HG03066 (cell line): Measurements from ENCODE around the gene ZWILCH.
"Not testable (repeated sequence)": the region's sequence is repeated elsewhere in the genome, so short reads cannot be mapped to it uniquely, and the experiment has no call there.

Experiments
- ATAC-seq: cut with Tn5 transposase; IDR thresholded peaks from one replicate; pipeline ENCODE4 v1.9.1; 2021; ENCODE audit warnings: low read depth; ENCODE audit not compliant: unreplicated experiment

The ZWILCH gene

DNA sequence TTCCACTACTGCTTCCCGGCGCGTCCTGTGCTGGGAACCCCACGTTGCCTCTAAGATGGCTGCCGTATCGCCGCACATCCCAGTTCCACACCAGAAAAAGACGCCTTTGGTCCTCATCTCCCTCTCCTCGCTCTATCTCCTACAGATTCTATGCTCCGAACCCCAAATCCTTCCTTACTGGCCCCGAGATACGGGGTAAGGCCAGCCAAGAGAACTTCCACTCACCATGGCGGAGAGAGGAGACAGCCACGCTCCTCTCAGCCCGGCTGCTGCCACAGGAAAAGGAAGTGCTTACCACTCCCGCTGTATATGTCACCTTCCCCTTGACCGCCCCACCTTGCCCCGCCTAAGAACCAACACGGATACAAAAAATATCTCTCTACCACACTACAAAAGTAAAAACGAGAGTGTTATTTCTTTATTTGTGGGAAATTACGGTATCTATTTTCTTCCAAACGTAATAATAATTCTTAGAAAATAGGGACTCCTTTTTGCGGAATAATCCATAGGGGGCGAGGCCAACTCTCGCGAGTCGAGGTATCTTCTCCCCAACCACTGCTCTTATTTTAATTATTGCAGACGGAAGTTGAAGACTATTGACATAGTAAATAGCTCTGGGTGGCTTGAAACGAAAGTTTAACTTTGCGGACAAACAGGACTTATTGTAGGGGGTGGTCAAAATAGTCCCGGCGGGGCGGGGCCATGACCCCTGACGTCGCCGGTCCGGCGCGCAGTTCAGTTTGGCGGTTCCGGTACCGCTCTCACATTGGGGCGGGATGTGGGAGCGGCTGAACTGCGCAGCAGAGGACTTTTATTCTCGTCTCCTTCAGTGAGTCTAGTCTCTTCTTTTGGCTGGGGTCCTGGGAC, at the start of gene ZWILCH, which contains the start of gene RPL4:
ZWILCH (plus strand) TSS at position 764 of the 867 bp plus-strand sequence; CDS start at position 777, 13 bp downstream.
RPL4 (minus strand) TSS at position 293 of the 867 bp plus-strand sequence; CDS start at position 228, 65 bp downstream.
- peak; percentile 69 for ATAC-seq

DNA sequence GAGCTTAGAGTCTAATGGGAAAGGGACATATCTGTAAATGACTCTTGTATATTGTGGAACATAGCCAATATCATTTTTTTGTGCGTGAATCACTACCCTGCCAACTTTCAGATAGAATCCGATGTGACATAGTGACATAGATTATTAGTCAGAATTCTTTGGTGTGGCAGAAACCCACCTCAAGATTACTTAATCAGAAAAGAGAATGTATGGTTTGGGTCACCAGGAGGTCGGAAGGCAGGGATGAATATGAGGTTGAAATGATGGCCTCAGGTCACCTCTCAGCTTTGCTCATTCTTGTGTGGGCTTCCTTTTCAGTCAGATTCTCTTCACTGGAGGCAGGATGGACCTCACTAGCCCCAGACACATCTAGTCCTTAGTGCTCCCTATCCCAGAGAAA, 48.9 kb upstream of the ZWILCH start:
- no peak for ATAC-seq

DNA sequence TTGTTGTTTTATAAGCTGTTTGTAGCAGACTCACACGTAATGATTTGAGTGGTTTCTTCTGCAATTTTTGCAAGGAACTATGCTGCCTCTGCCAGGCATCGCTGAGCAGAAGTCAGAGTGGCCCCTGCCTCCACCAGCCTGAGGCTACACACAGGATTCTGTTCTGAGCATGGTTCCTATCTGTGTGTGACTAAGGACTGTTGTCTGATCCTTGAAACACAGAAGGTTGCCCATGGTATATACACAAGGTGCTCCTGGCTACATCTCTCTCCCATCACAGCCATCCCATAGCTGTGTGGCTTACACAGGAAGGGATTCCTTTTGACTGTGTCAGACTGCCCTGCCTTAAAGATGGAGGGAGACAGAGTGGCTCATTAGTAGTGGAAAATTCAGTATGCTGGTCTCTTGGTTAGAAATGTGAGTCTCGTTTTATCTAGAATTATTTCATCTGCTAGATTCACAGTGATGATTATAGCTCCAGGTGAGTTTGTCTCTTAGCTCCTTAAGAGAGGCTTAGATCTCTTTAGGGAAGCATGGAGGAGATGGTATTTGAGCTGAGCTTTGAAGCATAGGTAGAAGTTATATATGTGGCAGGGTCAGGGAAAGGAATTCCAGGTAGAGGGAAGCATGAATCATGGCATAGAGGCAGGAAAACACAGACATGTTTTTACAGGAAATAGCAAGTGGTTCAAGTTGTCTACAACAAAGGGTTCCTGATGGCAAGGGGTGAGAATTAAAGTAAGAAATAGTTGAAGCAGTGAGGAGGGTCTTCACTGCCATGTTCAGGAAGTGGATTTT, 45.1 kb upstream of the ZWILCH start:
- no peak for ATAC-seq

DNA sequence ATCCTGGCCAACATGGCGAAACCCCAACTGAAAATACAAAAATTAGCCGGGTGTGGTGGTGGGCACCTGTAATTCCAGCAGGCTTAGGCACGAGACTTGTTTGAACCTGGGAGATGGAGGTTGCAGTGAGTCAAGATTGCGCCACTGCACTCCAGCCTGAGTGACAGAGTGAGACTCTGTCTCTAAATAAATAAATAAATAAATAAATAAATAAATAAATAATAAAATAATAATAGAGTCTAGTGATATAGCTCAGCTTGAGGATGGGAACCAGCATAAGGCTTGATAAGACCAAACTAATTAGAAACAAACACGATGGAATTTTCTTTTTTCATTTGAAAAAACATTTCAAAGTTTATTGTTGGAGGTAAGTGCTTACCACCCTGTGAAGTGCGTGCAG, 43.8 kb upstream of the ZWILCH start:
- ATAC-seq: not testable (repeated sequence)

DNA sequence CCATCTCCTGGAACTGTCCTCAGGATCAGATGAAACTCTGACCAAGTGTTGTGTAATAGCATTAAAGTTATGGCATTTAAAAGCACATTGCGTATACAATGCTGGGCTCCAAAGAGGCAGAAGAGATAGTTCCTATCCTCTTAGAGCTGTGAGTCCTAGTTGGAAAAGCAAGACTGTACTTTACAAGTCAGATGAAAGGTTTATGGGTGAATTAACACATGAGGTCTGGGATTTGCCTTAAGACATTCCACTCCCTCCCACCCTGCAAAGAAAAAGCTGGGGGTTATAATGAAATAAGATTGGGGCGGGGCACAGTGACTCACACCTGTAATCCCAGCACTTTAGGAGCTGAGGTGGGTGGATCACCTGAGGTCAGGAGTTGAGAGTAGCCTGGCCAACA, 43.2 kb upstream of the ZWILCH start:
- ATAC-seq: no peak

- ATAC-seq: no peak
Observed at GRCh38 chr15:66462627-66463026, 42.5 kb upstream of the ZWILCH start.

GRCh38 chr15:66465294-66465693, 39.8 kb upstream of the ZWILCH start:
- ATAC-seq: not testable (repeated sequence)

- ATAC-seq: not testable (repeated sequence)
Observed at GRCh38 chr15:66467162-66468040, 37.7 kb upstream of the ZWILCH start.

DNA sequence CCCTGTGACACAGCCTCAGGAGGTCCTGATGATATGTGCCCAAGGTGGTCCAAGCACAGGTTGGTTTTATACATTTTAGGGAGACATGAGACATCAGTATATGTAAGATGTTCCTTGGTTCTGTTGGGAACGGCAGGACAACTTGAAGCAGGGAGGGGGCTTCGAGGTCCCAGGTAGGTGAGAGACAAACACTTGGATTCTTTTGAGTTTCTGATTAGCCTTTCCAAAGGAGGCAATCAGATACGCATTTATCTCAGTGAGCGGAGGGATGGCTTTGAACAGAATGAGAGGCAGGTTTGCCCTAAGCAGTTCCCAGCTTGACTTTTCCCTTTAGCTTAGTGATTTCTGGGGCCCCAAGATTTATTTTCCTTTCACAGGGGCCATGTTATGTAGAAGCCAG, 34.3 kb upstream of the ZWILCH start:
- ATAC-seq: not testable (repeated sequence)

GRCh38 chr15:66472176-66472999, 32.7 kb upstream of the ZWILCH start:
- peak; percentile 77 for ATAC-seq

- no peak for ATAC-seq
Observed at GRCh38 chr15:66474135-66474534, 31.0 kb upstream of the ZWILCH start.

DNA sequence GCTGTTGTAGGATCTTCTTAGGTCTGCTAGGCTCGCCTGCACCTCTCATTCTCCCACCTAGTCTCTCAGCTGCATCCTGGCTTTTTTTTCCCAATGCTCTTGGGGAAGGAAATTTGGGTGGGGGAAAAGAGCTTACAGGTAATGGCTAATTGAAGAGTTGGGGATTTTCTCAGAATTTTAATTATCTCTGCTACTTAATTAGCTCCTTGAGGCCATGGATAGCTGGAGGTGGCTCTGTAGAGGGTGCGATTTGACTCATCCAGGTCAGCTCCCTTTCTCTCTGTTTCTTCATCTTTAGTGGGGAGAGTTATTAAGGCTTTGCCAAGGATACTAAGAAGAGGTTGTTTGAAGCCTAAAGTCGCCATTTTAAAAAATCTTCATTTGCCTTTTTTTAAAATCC, 30.2 kb upstream of the ZWILCH start:
- ATAC-seq: no peak

GRCh38 chr15:66476535-66476934, 28.6 kb upstream of the ZWILCH start:
- no peak for ATAC-seq

DNA sequence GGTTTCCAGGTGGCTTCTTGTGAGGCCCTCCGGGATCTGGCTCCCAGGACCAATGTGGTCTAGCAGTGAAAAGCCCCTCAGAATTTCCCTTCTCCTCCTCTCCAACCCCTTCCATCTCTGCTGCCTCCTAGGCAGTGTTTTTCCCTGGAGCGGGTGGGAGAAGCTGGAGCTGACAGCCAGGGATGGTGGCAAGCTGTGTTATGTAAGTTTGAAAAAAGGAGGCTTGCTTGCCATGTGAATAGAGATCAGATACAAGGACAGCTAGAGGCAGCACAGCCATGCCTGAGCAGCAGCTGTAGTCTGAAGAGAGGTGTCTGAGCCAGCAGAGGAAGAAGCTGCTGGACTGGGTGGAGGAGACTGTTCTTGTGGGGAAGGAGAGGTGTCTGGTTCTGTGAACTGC, 28.1 kb upstream of the ZWILCH start:
- ATAC-seq: no peak

GRCh38 chr15:66480267-66480666, 24.9 kb upstream of the ZWILCH start:
- ATAC-seq: no peak

- no peak for ATAC-seq
Observed at GRCh38 chr15:66481107-66481856, 23.8 kb upstream of the ZWILCH start.

GRCh38 chr15:66482539-66482938, 22.6 kb upstream of the ZWILCH start:
- ATAC-seq: no peak

DNA sequence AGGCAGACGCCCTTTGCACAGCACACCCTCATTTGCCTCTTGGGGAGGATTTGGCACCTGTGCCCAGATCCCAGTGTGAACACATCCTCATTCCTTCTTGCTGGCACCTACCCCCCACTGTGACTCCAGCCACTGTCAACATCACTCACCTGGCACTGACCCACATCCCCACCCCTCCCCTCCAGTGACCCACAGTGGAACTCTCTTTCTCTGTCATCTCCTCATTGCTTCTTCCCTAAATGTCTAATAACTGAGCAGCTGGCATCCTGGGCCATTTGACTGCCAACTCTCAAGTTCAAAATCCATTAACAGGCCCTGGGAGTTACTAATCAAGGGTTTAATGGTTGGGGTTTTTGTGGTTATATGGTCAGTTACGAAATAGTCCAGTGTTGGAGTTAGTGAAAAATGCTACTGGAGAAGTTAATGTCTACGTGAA, 22.0 kb upstream of the ZWILCH start:
- ATAC-seq: no peak
